Activated CD8-positive, alpha-beta T cell treated with anti-CD3 and anti-CD28 coated beads for 36 hours (primary cell): ENCODE results near the gene HMG20B. TPM values are rescaled to one million over a fixed set of nuclear protein-coding genes. Genes with fewer than 3 reads are reported as not detected.

Source experiments
- ATAC-seq: fragments of 200-7000 bp; cut with Tn5 transposase; one replicate; pipeline ENCODE4 v1.10.0; 2021; ENCODE audit warnings: mild to moderate bottlenecking, moderate library complexity
- CTCF ChIA-PET: fragments of 350-600 bp; sonication (Branson Sonifier 250); formaldehyde crosslinking; loops from one replicate; lab custom pipeline; 2021; ENCODE audit warnings: antibody characterized with exemption; lab: Charles Lee
- POLR2A ChIA-PET: fragments of 350-600 bp; sonication (Branson Sonifier 250); formaldehyde crosslinking; loops from one replicate; lab custom pipeline; 2021; ENCODE audit warnings: antibody characterized with exemption; lab: Charles Lee
- DNase-seq: peaks from one replicate; pipeline ENCODE4 v3.0.0-alpha.2; 2020
- H3K27ac Mint-ChIP-seq: one replicate; pipeline ENCODE4 v1.8.0; 2021; ENCODE audit warnings: mild to moderate bottlenecking, mixed read lengths
- H3K27me3 Mint-ChIP-seq: one replicate; pipeline ENCODE4 v1.8.0; 2021; ENCODE audit warnings: mixed read lengths
- H3K36me3 Mint-ChIP-seq: one replicate; pipeline ENCODE4 v1.8.0; 2021; ENCODE audit warnings: low read depth, mixed read lengths
- H3K4me1 Mint-ChIP-seq: one replicate; pipeline ENCODE4 v1.8.0; 2021; ENCODE audit warnings: low read depth, mixed read lengths
- H3K4me3 Mint-ChIP-seq: one replicate; pipeline ENCODE4 v1.8.0; 2021; ENCODE audit warnings: mild to moderate bottlenecking, moderate library complexity, mixed read lengths
- H3K9me3 Mint-ChIP-seq: one replicate; pipeline ENCODE4 v1.8.0; 2021; ENCODE audit warnings: mixed read lengths
- intact Hi-C: fragments of 100-400 bp; cut with micrococcal nuclease; formaldehyde crosslinking; loops from one replicate; pipeline ENCODE4 v1.10.0; 2022
- total RNA-seq, 2 experiments: library from RNA; stranded (reverse); gene quantifications; one replicate each; pipeline ENCODE4 v1.2.3, GENCODE V29; 2021
- TF ChIP-seq, protein P1 (sequence below): fragments of 200-600 bp; IDR thresholded peaks from one replicate; pipeline ENCODE4 v1.8.0; 2022; ENCODE audit warnings: antibody characterized with exemption, mild to moderate bottlenecking

The HMG20B gene
- total RNA-seq, 2 experiments from 2014 or later, result 42.7 to 47.3 TPM

- Mint-ChIP-seq H3K27ac (no peak overlapping the region), H3K4me3 (no peak overlapping the region), H3K36me3 (peaks cover 15% of the 10 kb centered on the region), H3K9me3 (no peaks in the 10 kb centered on the region), H3K4me1 (no peaks in the 10 kb centered on the region), H3K27me3 (no peaks in the 10 kb centered on the region)
- TF ChIP-seq, protein P1, sequence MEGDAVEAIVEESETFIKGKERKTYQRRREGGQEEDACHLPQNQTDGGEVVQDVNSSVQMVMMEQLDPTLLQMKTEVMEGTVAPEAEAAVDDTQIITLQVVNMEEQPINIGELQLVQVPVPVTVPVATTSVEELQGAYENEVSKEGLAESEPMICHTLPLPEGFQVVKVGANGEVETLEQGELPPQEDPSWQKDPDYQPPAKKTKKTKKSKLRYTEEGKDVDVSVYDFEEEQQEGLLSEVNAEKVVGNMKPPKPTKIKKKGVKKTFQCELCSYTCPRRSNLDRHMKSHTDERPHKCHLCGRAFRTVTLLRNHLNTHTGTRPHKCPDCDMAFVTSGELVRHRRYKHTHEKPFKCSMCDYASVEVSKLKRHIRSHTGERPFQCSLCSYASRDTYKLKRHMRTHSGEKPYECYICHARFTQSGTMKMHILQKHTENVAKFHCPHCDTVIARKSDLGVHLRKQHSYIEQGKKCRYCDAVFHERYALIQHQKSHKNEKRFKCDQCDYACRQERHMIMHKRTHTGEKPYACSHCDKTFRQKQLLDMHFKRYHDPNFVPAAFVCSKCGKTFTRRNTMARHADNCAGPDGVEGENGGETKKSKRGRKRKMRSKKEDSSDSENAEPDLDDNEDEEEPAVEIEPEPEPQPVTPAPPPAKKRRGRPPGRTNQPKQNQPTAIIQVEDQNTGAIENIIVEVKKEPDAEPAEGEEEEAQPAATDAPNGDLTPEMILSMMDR, result no peak
- ChIA-PET POLR2A (no interaction called here), CTCF (no interaction called here)
- no peak for ATAC-seq
- no peak for DNase-seq
- intact Hi-C loops, result no loop called here
Measured at GRCh38 chr19:3530389-3530788, 42.4 kb upstream of the HMG20B start.

DNA sequence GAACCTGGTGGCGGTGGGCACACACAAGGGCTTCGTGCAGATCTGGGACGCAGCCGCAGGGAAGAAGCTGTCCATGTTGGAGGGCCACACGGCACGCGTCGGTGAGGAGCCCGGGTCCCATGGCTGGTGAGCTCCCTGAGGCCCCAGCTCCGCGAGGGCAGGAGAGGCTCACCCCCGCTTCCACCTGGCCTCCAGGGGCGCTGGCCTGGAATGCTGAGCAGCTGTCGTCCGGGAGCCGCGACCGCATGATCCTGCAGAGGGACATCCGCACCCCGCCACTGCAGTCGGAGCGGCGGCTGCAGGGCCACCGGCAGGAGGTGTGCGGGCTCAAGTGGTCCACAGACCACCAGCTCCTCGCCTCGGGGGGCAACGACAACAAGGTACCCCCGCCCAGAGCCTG is 41.0 kb upstream of the HMG20B start:
- ATAC-seq, result no peak
- TF ChIP-seq, protein P1, result no peak
- CTCF ChIA-PET, result no interaction called here

GRCh38 chr19:3532154-3532786 is 40.5 kb upstream of the HMG20B start:
- no peak for DNase-seq
- no peaks in the 10 kb centered on the region for H3K27me3 Mint-ChIP-seq
- H3K27ac Mint-ChIP-seq, result no peak overlapping the region
- H3K36me3 Mint-ChIP-seq, result peaks cover 17% of the 10 kb centered on the region
- H3K9me3 Mint-ChIP-seq, result no peaks in the 10 kb centered on the region
- no peak overlapping the region for H3K4me3 Mint-ChIP-seq
- ATAC-seq, result no peak
- CTCF ChIA-PET, result no interaction called here
- POLR2A ChIA-PET, result interaction anchor here (0.9 to 1.1 kb wide), 3 partner anchors 10 to 21 kb away, joined by 3 read pairs; no protein-coding TSS in a partner anchor
- intact Hi-C loops, result no loop called here
- H3K4me1 Mint-ChIP-seq, result no peaks in the 10 kb centered on the region
- TF ChIP-seq, protein P1, result no peak

More for the DNA sequence above, 41.0 kb upstream of the HMG20B start:
- Mint-ChIP-seq H3K4me3 (no peak overlapping the region), H3K27ac (no peak overlapping the region), H3K9me3 (no peaks in the 10 kb centered on the region), H3K27me3 (no peaks in the 10 kb centered on the region), H3K4me1 (no peaks in the 10 kb centered on the region), H3K36me3 (peaks cover 17% of the 10 kb centered on the region)
- intact Hi-C loops, result no loop called here
- DNase-seq, result no peak
- POLR2A ChIA-PET, result interaction anchor here (0.9 to 1.1 kb wide), 2 partner anchors 9 to 10 kb away, joined by 3 read pairs; no protein-coding TSS in a partner anchor

GRCh38 chr19:3533033-3533432 is 39.7 kb upstream of the HMG20B start:
- no peak overlapping the region for H3K27ac Mint-ChIP-seq
- DNase-seq (no peak), ATAC-seq (no peak)
- no peak overlapping the region for H3K4me3 Mint-ChIP-seq
- ChIA-PET CTCF (no interaction called here), POLR2A (interaction anchor here (1.0 kb wide), 2 partner anchors 22 to 74 kb away, joined by 3 read pairs; no protein-coding TSS in a partner anchor)
- H3K4me1 Mint-ChIP-seq, result no peaks in the 10 kb centered on the region
- TF ChIP-seq, protein P1, result no peak
- peaks cover 17% of the 10 kb centered on the region for H3K36me3 Mint-ChIP-seq
- no peaks in the 10 kb centered on the region for H3K9me3 Mint-ChIP-seq
- intact Hi-C loops, result no loop called here
- H3K27me3 Mint-ChIP-seq, result no peaks in the 10 kb centered on the region

DNA sequence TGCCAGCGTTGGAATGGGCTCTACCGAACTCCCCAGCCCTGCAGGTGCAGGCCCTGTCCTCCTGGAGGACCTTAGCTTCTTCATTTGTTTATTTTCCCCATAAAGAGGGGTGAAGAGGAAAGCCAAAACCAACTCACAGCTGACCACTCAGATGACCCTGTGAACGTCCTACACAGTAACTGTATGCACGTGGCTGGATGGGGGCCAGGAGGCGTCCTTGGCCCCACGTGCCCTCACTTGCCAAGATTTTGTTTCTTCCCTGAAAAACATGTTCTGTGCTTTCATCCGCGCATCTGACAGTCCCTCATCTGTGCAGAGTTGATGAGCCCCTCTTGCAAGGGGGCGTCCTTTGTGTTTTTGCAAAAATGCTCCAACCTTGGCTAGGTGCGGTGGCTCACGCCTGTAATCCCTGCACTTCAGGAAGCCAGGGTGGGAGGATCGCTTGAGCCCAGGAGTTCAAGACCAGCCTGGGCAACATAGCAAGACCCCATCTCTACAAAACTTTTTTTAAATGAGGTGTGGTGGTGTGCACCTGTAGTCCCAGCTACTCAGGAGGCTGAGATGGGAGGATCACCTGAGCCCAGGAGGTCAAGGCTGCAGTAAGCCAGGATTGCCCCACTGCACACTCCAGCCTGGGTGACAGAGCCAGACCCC is 39.1 kb upstream of the HMG20B start:
- H3K27me3 Mint-ChIP-seq, result no peaks in the 10 kb centered on the region
- CTCF ChIA-PET, result no interaction called here
- no peak overlapping the region for H3K4me3 Mint-ChIP-seq
- TF ChIP-seq, protein P1, result no peak
- H3K9me3 Mint-ChIP-seq, result no peaks in the 10 kb centered on the region
- ATAC-seq (no peak), DNase-seq (no peak)
- H3K27ac Mint-ChIP-seq, result no peak overlapping the region
- peaks cover 22% of the 10 kb centered on the region for H3K36me3 Mint-ChIP-seq
- no peaks in the 10 kb centered on the region for H3K4me1 Mint-ChIP-seq
- POLR2A ChIA-PET, result interaction anchor here (1.0 kb wide), 1 partner anchor 74 kb away, joined by 3 read pairs; no protein-coding TSS in a partner anchor
- intact Hi-C loops, result no loop called here
